Right atrium auricular region (tissue), 2 donors: ENCODE measurements around the gene TMPRSS7. TPM values are rescaled to one million over a fixed set of nuclear protein-coding genes. Genes with fewer than 3 reads are reported as not detected.

Experiments used
- DNase-seq: peaks from one replicate; pipeline ENCODE4 v3.0.0-alpha.2; 2019; ENCODE audit warnings: low spot score
- H3K27ac ChIP-seq, 2 donors: fragments of 200-600 bp; sonication (generic); 1 replicate in 1 of 2; 2 replicates in 1 of 2; pipeline ENCODE4 v1.5.1; 2016 to 2019
- H3K27me3 ChIP-seq, 2 donors: fragments of 200-600 bp; sonication (generic); one replicate each; pipeline versions ENCODE4 v1.5.1 to v1.6.0; 2017 to 2019
- H3K36me3 ChIP-seq: fragments of 200-600 bp; sonication (generic); one replicate; pipeline ENCODE4 v1.5.1; 2016
- H3K4me1 ChIP-seq, 2 donors: fragments of 200-600 bp; sonication (generic); one replicate each; pipeline versions ENCODE4 v1.5.1 to v1.6.0; 2017 to 2019
- H3K4me3 ChIP-seq, 2 donors: fragments of 200-600 bp; sonication (generic); 1 replicate in 1 of 2; 2 replicates in 1 of 2; pipeline ENCODE4 v1.5.1; 2017 to 2019; ENCODE audit warnings: mild to moderate bottlenecking in 1 of 2, moderate library complexity in 1 of 2
- H3K9me3 ChIP-seq, 2 donors: fragments of 200-600 bp; sonication (generic); one replicate each; pipeline ENCODE4 v1.5.1; 2019
- total RNA-seq, 2 donors: library from RNA; depleted of rRNA; stranded (reverse); fragments of >200 nt; gene quantifications; one replicate each; pipeline ENCODE4 v1.1.0, GENCODE V29; 2016
- TF ChIP-seq, protein P1 (sequence below), 2 donors: fragments of 200-600 bp; sonication (generic); IDR thresholded peaks; one replicate each; pipeline ENCODE4 v1.5.1; 2019; ENCODE audit warnings: antibody characterized with exemption in 2 of 2

Gene TMPRSS7
- total RNA-seq, 2 donors from 2014 or later, result not detected

DNA sequence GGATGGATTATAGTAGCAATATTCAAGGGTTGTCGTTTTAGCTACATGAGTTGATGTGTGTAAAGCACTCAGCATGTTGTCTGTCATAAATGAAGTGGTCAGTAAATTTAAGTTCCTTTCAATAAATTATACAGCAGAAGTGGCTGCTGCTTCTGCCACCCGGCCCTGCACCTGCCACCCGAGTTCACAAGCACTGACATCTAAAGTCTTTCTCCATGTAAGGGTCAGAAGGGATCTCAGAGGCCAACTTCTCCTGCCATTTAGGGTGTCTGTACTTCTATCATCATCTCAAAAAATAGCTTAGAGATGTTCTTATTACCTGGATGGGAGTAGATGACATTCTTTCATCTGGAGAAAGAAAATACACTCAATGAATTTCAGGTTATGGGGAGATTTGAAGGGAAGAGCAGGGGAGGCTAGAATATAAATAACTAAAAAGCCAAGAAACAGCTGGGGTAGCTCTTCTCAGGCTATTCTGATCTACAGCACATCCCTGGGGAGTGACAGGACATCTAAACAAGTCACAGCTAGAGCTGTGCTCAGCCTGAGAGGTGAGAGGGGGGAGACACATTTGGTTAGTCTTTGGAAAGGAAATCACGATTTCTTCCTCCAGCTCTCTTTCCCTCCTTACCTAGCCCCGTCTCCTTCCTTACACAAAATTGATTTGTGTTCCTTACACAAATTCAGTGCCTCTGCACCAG, 90.5 kb downstream of the TMPRSS7 start:
- H3K4me1 ChIP-seq, result peaks cover 0 to 17% of the 10 kb centered on the region in 2 donors
- no peaks in the 10 kb centered on the region for H3K36me3 ChIP-seq
- no peaks in the 10 kb centered on the region for H3K27me3 ChIP-seq

GRCh38 chr3:112126511-112126911, 92.0 kb downstream of the TMPRSS7 start:
- no peak for DNase-seq
- Histone ChIP-seq H3K36me3 (no peaks in the 10 kb centered on the region), H3K4me3 (no peak overlapping the region), H3K27ac (no peak overlapping the region), H3K9me3 (no peaks in the 10 kb centered on the region), H3K4me1 (peaks cover 0 to 17% of the 10 kb centered on the region in 2 donors), H3K27me3 (no peaks in the 10 kb centered on the region)
- TF ChIP-seq, protein P1, sequence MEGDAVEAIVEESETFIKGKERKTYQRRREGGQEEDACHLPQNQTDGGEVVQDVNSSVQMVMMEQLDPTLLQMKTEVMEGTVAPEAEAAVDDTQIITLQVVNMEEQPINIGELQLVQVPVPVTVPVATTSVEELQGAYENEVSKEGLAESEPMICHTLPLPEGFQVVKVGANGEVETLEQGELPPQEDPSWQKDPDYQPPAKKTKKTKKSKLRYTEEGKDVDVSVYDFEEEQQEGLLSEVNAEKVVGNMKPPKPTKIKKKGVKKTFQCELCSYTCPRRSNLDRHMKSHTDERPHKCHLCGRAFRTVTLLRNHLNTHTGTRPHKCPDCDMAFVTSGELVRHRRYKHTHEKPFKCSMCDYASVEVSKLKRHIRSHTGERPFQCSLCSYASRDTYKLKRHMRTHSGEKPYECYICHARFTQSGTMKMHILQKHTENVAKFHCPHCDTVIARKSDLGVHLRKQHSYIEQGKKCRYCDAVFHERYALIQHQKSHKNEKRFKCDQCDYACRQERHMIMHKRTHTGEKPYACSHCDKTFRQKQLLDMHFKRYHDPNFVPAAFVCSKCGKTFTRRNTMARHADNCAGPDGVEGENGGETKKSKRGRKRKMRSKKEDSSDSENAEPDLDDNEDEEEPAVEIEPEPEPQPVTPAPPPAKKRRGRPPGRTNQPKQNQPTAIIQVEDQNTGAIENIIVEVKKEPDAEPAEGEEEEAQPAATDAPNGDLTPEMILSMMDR (IDR thresholded peaks at IDR 0.05), result no peak

More for the DNA sequence above, 90.5 kb downstream of the TMPRSS7 start:
- Histone ChIP-seq H3K4me3 (no peak overlapping the region), H3K27ac (no peak overlapping the region), H3K9me3 (no peaks in the 10 kb centered on the region)
- DNase-seq, result no peak
- TF ChIP-seq, protein P1 (IDR thresholded peaks at IDR 0.05), result no peak

DNA sequence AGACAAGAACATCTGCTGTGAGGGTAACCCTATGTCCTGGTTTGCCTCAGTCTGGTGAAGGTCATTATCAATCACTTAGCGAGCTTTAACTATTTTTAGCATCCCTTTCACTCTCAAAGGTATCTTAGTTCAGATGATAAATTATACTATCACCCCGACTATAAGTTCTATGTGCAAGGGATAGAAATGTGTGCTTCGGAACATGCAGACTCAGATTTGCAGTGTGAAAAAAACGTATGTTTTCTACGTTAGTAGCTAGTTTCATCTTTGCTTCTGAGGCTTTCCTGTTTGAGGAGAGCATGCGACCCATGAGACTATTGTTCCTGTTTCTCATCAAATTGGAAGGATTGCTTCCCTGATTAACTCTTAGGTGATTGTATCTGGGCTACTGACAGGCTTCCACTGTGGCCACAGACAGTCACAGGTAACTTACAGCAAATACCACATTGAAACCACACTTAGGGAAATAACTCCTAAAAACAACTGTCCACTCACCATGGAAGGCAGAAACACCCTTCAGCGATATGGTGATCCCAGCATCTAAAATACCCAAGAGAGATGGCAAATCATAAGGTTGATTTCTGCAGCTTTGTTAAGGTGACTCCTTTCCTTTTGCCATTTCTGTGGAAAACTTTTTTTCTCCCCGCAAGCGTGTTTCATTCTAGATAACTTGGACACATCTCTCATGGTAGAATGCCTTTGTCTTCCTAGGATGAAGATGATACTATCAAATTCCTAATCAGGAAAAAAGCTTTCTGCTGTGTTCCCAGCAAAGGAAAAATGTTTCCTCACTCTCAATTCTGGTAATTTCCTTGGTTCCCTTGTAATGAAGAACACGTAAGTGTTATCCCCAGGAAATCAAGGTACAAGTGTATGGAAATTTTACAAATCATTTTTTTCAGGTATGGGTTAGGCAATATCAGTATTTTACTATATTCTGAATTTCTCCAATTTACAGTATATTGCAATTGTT, 93.3 kb downstream of the TMPRSS7 start:
- Histone ChIP-seq H3K36me3 (no peaks in the 10 kb centered on the region), H3K9me3 (no peaks in the 10 kb centered on the region), H3K4me1 (peaks cover 0 to 17% of the 10 kb centered on the region in 2 donors), H3K27me3 (no peaks in the 10 kb centered on the region), H3K27ac (no peak overlapping the region), H3K4me3 (no peak overlapping the region)
- no peak for DNase-seq
- TF ChIP-seq, protein P1 (IDR thresholded peaks at IDR 0.05), result no peak

DNA sequence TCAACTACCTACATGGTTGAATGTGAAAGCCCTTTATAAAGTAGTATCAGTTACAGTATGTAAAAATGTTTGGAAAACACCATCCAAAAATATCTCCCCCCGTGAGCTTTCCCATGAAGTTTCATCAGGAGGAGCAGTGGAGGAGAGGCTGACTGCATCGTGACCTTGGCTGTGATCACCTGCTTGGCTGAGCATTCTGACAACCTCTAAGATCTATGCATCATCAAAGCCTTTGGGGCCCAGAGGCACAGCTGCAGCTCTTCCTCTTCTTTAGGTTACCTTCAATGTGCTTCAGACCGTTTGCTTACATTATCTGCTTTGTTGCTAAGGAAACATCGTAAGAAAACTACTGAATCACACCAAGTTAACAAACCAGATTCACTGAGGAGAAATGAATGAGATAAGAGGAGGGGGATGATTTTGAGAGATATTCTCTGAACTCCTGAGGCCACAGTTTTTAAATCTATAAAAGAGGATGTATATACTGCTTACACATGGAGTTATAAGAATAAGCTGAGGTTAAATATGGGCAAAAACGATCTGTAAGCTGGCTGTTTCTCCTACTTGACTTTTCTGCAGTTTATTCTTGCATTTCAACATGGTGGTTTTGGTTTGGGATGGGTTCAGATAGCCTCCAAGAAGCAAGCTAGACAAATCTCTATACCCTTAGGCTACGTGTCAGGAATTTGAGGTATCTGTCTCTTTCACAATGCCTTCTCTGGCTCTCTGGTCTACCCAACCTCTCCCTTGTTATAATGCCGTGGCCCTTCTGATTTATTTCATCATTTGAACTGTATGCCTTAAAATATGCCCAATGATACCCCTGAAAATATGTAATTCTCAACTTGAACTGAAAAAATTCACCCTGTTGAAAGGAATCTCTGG, 94.5 kb downstream of the TMPRSS7 start:
- H3K36me3 ChIP-seq, result no peaks in the 10 kb centered on the region
- no peak overlapping the region for H3K27ac ChIP-seq
- TF ChIP-seq, protein P1 (IDR thresholded peaks at IDR 0.05), result no peak
- H3K9me3 ChIP-seq, result no peaks in the 10 kb centered on the region
- no peak for DNase-seq
- peaks cover 0 to 17% of the 10 kb centered on the region in 2 donors for H3K4me1 ChIP-seq
- no peaks in the 10 kb centered on the region for H3K27me3 ChIP-seq
- no peak overlapping the region for H3K4me3 ChIP-seq

- Histone ChIP-seq H3K36me3 (no peaks in the 10 kb centered on the region), H3K27me3 (no peaks in the 10 kb centered on the region), H3K27ac (no peak overlapping the region), H3K4me1 (peaks cover 0 to 17% of the 10 kb centered on the region in 2 donors), H3K4me3 (no peak overlapping the region), H3K9me3 (no peaks in the 10 kb centered on the region)
- TF ChIP-seq, protein P1 (IDR thresholded peaks at IDR 0.05), result no peak
- DNase-seq, result no peak
Measured at GRCh38 chr3:112129925-112130637, 95.5 kb downstream of the TMPRSS7 start.
